Measurements from ENCODE around the gene ANTXR1. TPM values are rescaled to one million over a fixed set of nuclear protein-coding genes. Genes with fewer than 3 reads are reported as not detected.

ANTXR1 gene
- total and polyA plus RNA-seq, 7 experiments from 2014 or later = 0.18 TPM; not detected in 6

DNA sequence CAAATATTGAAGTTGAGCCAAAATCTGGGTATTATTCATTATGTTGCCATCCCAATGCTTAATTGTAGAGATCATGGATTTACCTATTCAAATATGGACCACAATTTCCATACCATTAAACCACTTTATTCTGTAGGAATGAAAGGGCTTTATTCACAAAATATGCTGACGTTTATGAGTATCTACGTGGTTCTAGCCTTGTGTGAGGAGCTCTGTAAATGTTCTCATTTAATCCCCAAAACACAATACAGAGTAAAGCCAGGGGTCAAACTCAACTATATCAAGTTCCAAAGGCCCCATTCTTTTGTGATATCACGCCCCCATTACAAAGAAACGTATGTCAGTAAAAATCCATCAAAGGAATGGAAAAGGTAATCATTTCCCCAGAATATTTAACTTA lies 61.9 kb downstream of the ANTXR1 start:
- H3K4me3 ChIP-seq (ENCODE audit: low read length) = no peak overlapping the region
- ATAC-seq (no peak), DNase-seq (no peak)
- H3K36me3 ChIP-seq (ENCODE audit: control insufficient read depth in 2 of 3, insufficient read depth in 3 of 3, low read length in 3 of 3) = no peaks in the 10 kb centered on the region
- ChIA-PET CTCF (no interaction called here), POLR2A (no interaction called here)
- no peaks in the 10 kb centered on the region for H3K9me3 ChIP-seq (ENCODE audit: control insufficient read depth in 2 of 3, low read length in 3 of 3)
- Mint-ChIP-seq H3K9me3 (no peaks in the 10 kb centered on the region), H3K4me1 (no peaks in the 10 kb centered on the region), H3K27ac (no peak overlapping the region), H3K4me3 (no peak overlapping the region), H3K27me3 (peaks cover 0 to 32% (median 8%) of the 10 kb centered on the region in 5 donors), H3K36me3 (no peaks in the 10 kb centered on the region)
- H3K27ac ChIP-seq (ENCODE audit: low read depth, low read length) = no peak overlapping the region
- no peaks in the 10 kb centered on the region for H3K27me3 ChIP-seq (ENCODE audit: control insufficient read depth in 2 of 2, insufficient read depth in 2 of 2, low read length in 2 of 2)
- intact Hi-C loops (cut with micrococcal nuclease) = no loop called here
- no peaks in the 10 kb centered on the region for H3K4me1 ChIP-seq (ENCODE audit: control insufficient read depth in 2 of 2, insufficient read depth in 2 of 2, low read length in 2 of 2)

DNA sequence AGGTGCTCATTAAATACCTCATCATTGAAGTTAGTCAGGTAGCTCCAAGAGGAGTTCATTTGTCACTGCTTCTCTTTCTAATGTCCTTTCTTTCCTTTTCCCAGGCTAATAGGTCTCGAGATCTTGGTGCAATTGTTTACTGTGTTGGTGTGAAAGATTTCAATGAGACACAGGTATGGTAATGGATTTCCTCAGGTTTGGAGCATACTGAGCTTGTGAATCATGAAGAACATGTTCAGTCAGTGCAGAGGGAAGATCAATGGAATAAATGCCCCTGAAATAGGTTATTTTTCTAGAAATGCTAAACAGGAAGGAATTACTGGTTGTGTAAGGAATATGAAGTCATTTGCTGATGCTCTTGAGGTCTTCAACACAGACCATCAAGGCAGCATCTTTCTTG lies 62.5 kb downstream of the ANTXR1 start:
- Histone ChIP-seq H3K27ac (ENCODE audit: low read depth, low read length) (no peak overlapping the region), H3K27me3 (ENCODE audit: control insufficient read depth in 2 of 2, insufficient read depth in 2 of 2, low read length in 2 of 2) (no peaks in the 10 kb centered on the region), H3K9me3 (ENCODE audit: control insufficient read depth in 2 of 3, low read length in 3 of 3) (no peaks in the 10 kb centered on the region), H3K4me1 (ENCODE audit: control insufficient read depth in 2 of 2, insufficient read depth in 2 of 2, low read length in 2 of 2) (no peaks in the 10 kb centered on the region), H3K36me3 (ENCODE audit: control insufficient read depth in 2 of 3, insufficient read depth in 3 of 3, low read length in 3 of 3) (no peaks in the 10 kb centered on the region), H3K4me3 (ENCODE audit: low read length) (no peak overlapping the region)
- DNase-seq = no peak
- ChIA-PET CTCF (no interaction called here), POLR2A (no interaction called here)
- Mint-ChIP-seq H3K9me3 (no peaks in the 10 kb centered on the region), H3K4me1 (no peaks in the 10 kb centered on the region), H3K27me3 (peaks cover 0 to 33% (median 8%) of the 10 kb centered on the region in 5 donors), H3K36me3 (no peaks in the 10 kb centered on the region), H3K4me3 (no peak overlapping the region), H3K27ac (no peak overlapping the region)
- no peak for ATAC-seq
- intact Hi-C loops (cut with micrococcal nuclease) = no loop called here

DNA sequence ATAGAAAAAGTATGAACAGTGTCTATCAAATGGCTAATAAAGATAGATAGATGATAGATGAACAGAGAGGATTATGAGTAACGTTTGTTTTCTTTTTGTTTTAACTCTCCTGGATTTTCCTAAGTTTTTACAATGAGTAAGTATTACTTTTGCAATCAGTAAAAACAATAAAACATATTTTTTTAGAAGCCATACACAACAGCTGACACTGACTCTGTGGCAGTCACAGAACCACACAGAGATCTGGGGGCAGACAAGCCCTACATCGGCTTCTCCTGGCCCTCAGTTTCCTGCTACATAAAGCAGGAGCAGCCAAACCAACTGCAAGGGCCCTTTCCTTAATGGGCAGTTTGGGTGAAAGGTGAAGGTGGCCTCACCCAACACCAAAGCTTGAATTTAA lies 63.6 kb downstream of the ANTXR1 start:
- H3K4me3 ChIP-seq (ENCODE audit: low read length) = no peak overlapping the region
- CTCF ChIA-PET = no interaction called here
- POLR2A ChIA-PET = no interaction called here
- H3K9me3 Mint-ChIP-seq = no peaks in the 10 kb centered on the region
- H3K27ac Mint-ChIP-seq = no peak overlapping the region
- DNase-seq = no peak
- H3K36me3 Mint-ChIP-seq = no peaks in the 10 kb centered on the region
- no peak for ATAC-seq
- no peaks in the 10 kb centered on the region for H3K4me1 ChIP-seq (ENCODE audit: control insufficient read depth in 2 of 2, insufficient read depth in 2 of 2, low read length in 2 of 2)
- no peaks in the 10 kb centered on the region for H3K36me3 ChIP-seq (ENCODE audit: control insufficient read depth in 2 of 3, insufficient read depth in 3 of 3, low read length in 3 of 3)
- no peaks in the 10 kb centered on the region for H3K4me1 Mint-ChIP-seq
- no peaks in the 10 kb centered on the region for H3K27me3 ChIP-seq (ENCODE audit: control insufficient read depth in 2 of 2, insufficient read depth in 2 of 2, low read length in 2 of 2)
- intact Hi-C loops (cut with micrococcal nuclease) = no loop called here
- no peaks in the 10 kb centered on the region for H3K9me3 ChIP-seq (ENCODE audit: control insufficient read depth in 2 of 3, low read length in 3 of 3)
- no peak overlapping the region for H3K27ac ChIP-seq (ENCODE audit: low read depth, low read length)
- no peak overlapping the region for H3K4me3 Mint-ChIP-seq
- peaks cover 2 to 35% (median 10%) of the 10 kb centered on the region in 5 donors for H3K27me3 Mint-ChIP-seq

DNA sequence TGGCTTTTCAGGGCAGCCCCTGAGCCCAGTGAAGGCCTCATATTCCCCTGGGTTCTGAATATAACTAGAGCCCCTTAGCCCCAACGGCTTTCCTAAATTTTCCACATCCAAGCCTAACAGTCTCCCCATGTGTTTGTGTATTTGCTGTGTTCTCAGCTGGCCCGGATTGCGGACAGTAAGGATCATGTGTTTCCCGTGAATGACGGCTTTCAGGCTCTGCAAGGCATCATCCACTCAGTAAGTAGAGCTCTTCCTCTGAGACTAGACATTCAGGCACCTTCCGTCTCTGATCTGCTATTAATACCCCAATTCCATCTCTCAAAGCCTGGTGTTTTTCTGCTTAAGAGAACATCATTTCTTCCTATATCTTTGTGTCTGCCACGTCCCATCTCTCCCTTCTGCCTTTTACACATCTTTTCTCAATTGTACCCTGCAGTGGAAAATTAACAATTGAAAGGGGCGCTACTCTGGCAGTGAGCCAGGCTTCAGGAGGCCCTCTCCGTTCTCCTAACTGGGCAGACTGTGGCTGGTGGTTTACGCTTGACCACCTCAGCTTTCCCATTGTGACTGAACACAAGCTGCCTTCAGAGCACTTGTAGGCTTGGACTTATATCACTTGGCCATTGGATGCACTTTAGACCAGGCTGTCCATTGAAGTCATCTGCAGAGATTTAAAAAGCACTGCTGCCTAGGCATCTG lies 64.4 kb downstream of the ANTXR1 start:
- DNase-seq (no peak), ATAC-seq (no peak)
- H3K4me1 Mint-ChIP-seq = no peaks in the 10 kb centered on the region
- peaks cover 7 to 43% (median 10%) of the 10 kb centered on the region in 5 donors for H3K27me3 Mint-ChIP-seq
- no peaks in the 10 kb centered on the region for H3K36me3 ChIP-seq (ENCODE audit: control insufficient read depth in 2 of 3, insufficient read depth in 3 of 3, low read length in 3 of 3)
- H3K27ac ChIP-seq (ENCODE audit: low read depth, low read length) = no peak overlapping the region
- H3K9me3 Mint-ChIP-seq = no peaks in the 10 kb centered on the region
- no peak overlapping the region for H3K4me3 ChIP-seq (ENCODE audit: low read length)
- no peak overlapping the region for H3K4me3 Mint-ChIP-seq
- intact Hi-C loops (cut with micrococcal nuclease) = no loop called here
- H3K27ac Mint-ChIP-seq = no peak overlapping the region
- H3K27me3 ChIP-seq (ENCODE audit: control insufficient read depth in 2 of 2, insufficient read depth in 2 of 2, low read length in 2 of 2) = no peaks in the 10 kb centered on the region
- no peaks in the 10 kb centered on the region for H3K9me3 ChIP-seq (ENCODE audit: control insufficient read depth in 2 of 3, low read length in 3 of 3)
- H3K4me1 ChIP-seq (ENCODE audit: control insufficient read depth in 2 of 2, insufficient read depth in 2 of 2, low read length in 2 of 2) = no peaks in the 10 kb centered on the region
- no peaks in the 10 kb centered on the region for H3K36me3 Mint-ChIP-seq
- CTCF ChIA-PET = no interaction called here
- POLR2A ChIA-PET = no interaction called here

DNA sequence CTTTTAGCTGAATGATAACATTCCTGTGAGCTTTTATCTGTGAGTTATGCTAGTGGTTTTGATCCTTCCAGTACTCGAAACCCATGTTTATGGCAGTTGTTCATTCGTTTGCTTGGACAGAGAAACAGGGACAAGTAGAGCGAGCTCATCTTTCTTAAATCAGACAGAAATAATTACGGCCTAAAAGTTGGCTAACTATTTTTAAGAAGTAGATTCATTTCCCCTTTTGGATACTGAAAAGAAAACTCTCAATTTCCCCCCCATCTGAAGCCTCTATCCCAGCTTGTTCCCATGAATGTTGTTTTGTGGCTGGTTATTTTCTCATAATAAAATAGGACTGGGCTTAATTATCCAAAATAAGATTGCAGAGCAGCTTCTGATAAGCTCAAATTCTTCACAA lies 67.1 kb downstream of the ANTXR1 start:
- H3K27me3 ChIP-seq (ENCODE audit: control insufficient read depth in 2 of 2, insufficient read depth in 2 of 2, low read length in 2 of 2) = no peaks in the 10 kb centered on the region
- H3K9me3 Mint-ChIP-seq = peaks cover 0 to 2% (median 0%) of the 10 kb centered on the region in 11 donors
- peaks cover 12 to 43% (median 15%) of the 10 kb centered on the region in 5 donors for H3K27me3 Mint-ChIP-seq
- no peaks in the 10 kb centered on the region for H3K36me3 ChIP-seq (ENCODE audit: control insufficient read depth in 2 of 3, insufficient read depth in 3 of 3, low read length in 3 of 3)
- ChIA-PET POLR2A (no interaction called here), CTCF (no interaction called here)
- DNase-seq (no peak), ATAC-seq (no peak)
- H3K4me1 ChIP-seq (ENCODE audit: control insufficient read depth in 2 of 2, insufficient read depth in 2 of 2, low read length in 2 of 2) = no peaks in the 10 kb centered on the region
- no peak overlapping the region for H3K4me3 ChIP-seq (ENCODE audit: low read length)
- no peak overlapping the region for H3K4me3 Mint-ChIP-seq
- peaks cover 0 to 2% (median 0%) of the 10 kb centered on the region in 7 donors for H3K4me1 Mint-ChIP-seq
- H3K9me3 ChIP-seq (ENCODE audit: control insufficient read depth in 2 of 3, low read length in 3 of 3) = no peaks in the 10 kb centered on the region
- intact Hi-C loops (cut with micrococcal nuclease) = no loop called here
- no peaks in the 10 kb centered on the region for H3K36me3 Mint-ChIP-seq
- no peak overlapping the region for H3K27ac ChIP-seq (ENCODE audit: low read depth, low read length)
- H3K27ac Mint-ChIP-seq = no peak overlapping the region

DNA sequence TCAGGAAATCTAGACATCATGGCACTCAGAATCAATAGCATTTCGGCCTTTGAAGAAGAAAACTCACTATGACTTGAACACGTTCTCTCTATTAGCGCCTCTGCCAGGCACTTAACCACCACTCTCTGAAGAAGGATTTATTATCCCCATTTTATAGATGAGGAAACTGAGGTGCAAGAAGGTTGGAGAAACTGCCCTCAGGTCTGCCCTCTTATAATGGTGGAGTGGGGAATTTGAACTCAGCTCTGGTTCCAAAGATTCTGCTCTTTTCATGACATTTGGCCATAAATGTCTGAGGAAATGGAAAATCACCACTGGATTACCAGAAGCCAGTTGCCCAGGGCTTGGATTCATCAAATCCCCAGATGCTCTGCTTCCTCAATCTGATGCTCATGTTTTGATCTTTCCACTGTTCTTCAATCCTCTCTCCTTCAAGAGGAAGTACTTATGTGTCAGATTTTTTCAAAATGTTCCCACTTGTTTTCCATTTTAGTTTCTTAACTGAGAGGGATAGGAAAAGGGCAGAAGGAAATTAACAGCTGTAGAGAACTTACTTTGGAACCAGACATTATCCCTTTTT lies 68.1 kb downstream of the ANTXR1 start:
- intact Hi-C loops (cut with micrococcal nuclease) = no loop called here
- H3K4me3 ChIP-seq (ENCODE audit: low read length) = no peak overlapping the region
- Mint-ChIP-seq H3K9me3 (peaks cover 0 to 2% (median 0%) of the 10 kb centered on the region in 11 donors), H3K36me3 (no peaks in the 10 kb centered on the region), H3K4me3 (no peak overlapping the region), H3K4me1 (peaks cover 0 to 2% (median 0%) of the 10 kb centered on the region in 7 donors), H3K27ac (no peak overlapping the region), H3K27me3 (peaks cover 14 to 41% (median 22%) of the 10 kb centered on the region in 5 donors)
- H3K27ac ChIP-seq (ENCODE audit: low read depth, low read length) = no peak overlapping the region
- POLR2A ChIA-PET = no interaction called here
- H3K9me3 ChIP-seq (ENCODE audit: control insufficient read depth in 2 of 3, low read length in 3 of 3) = no peaks in the 10 kb centered on the region
- CTCF ChIA-PET = no interaction called here
- H3K27me3 ChIP-seq (ENCODE audit: control insufficient read depth in 2 of 2, insufficient read depth in 2 of 2, low read length in 2 of 2) = no peaks in the 10 kb centered on the region
- ATAC-seq (no peak), DNase-seq (no peak)
- no peaks in the 10 kb centered on the region for H3K4me1 ChIP-seq (ENCODE audit: control insufficient read depth in 2 of 2, insufficient read depth in 2 of 2, low read length in 2 of 2)
- no peaks in the 10 kb centered on the region for H3K36me3 ChIP-seq (ENCODE audit: control insufficient read depth in 2 of 3, insufficient read depth in 3 of 3, low read length in 3 of 3)

DNA sequence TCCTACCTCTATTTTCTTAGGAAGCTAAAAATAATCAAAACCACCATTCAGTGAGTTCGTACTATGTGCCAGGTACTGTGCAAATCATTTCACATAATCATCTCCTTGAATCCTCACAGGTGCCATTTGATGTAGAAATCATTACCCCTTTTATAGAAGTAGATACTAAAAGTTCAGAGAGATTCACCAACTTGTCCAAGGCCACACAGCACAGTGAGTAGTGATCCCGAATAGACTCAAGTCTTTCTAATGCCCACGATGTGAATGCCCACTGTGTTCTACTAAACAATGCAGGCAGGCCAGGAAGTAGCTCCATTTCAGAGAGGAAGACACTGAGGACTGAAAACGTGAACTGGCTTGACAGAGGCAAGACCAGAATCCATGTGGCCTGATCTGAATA lies 68.8 kb downstream of the ANTXR1 start:
- ATAC-seq (no peak), DNase-seq (no peak)
- no peaks in the 10 kb centered on the region for H3K4me1 ChIP-seq (ENCODE audit: control insufficient read depth in 2 of 2, insufficient read depth in 2 of 2, low read length in 2 of 2)
- peaks cover 0 to 2% (median 0%) of the 10 kb centered on the region in 7 donors for H3K4me1 Mint-ChIP-seq
- no peaks in the 10 kb centered on the region for H3K36me3 ChIP-seq (ENCODE audit: control insufficient read depth in 2 of 3, insufficient read depth in 3 of 3, low read length in 3 of 3)
- H3K4me3 Mint-ChIP-seq = no peak overlapping the region
- H3K27ac ChIP-seq (ENCODE audit: low read depth, low read length) = no peak overlapping the region
- no peak overlapping the region for H3K27ac Mint-ChIP-seq
- H3K9me3 Mint-ChIP-seq = peaks cover 0 to 2% (median 0%) of the 10 kb centered on the region in 11 donors
- H3K27me3 ChIP-seq (ENCODE audit: control insufficient read depth in 2 of 2, insufficient read depth in 2 of 2, low read length in 2 of 2) = no peaks in the 10 kb centered on the region
- H3K36me3 Mint-ChIP-seq = no peaks in the 10 kb centered on the region
- H3K27me3 Mint-ChIP-seq = peaks cover 18 to 44% (median 27%) of the 10 kb centered on the region in 5 donors
- H3K4me3 ChIP-seq (ENCODE audit: low read length) = no peak overlapping the region
- no peaks in the 10 kb centered on the region for H3K9me3 ChIP-seq (ENCODE audit: control insufficient read depth in 2 of 3, low read length in 3 of 3)
- intact Hi-C loops (cut with micrococcal nuclease) = no loop called here
- CTCF ChIA-PET = no interaction called here
- POLR2A ChIA-PET = no interaction called here

Data from naive thymus-derived CD4-positive, alpha-beta T cell (primary cell).